Stimulated activated CD4-positive, alpha-beta T cell treated with anti-CD3 and anti-CD28 coated beads, Interleukin-1b, Interleukin-23, amount 100 ng/mL, for 24 hours (primary cell): ENCODE results near the gene EEF2.

ENCODE experiments used
- DNase-seq, 4 experiments: peaks; one replicate each; pipeline ENCODE4 v3.0.0-alpha.2; 2020; ENCODE audit warnings: low read depth in 4 of 4, low spot score in 1 of 4

EEF2 gene

DNA sequence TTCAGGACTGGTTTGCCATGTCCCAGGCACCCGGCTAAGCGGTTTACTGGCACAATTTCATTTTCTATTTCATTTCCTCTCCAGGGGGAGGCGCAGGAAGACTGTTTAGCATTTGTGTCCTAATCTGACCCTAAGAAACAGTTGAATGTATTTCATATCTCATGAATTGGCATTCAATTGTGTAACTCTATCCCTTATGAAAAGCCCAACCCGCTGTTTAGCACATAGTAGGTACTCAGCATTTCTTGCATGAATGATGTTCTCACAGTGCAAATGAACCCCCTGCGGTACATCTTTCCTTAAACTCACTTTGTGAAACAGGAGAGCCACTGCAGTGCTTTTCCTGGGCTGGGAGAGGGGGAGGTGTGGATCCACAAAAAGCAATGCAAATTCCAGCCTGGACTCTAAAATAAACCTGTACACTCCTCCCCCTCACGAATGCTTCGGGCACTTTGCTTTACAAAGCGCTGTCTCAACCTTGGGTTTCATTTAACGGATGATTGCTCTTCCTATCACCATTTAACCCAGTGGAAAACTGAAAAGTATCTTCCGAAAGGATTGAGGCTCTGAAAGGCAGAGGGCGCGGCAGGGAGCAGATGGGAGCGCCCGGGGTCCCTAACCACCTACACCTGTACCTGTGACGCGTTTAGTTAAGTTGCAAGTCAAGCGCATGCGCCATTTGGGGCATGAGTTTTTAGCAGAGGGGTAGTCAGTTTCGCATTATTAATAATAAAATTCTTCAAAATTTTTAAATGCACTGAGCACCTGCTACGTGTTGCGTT is 1.2 kb upstream of the EEF2 start:
- DNase-seq = no peak

DNA sequence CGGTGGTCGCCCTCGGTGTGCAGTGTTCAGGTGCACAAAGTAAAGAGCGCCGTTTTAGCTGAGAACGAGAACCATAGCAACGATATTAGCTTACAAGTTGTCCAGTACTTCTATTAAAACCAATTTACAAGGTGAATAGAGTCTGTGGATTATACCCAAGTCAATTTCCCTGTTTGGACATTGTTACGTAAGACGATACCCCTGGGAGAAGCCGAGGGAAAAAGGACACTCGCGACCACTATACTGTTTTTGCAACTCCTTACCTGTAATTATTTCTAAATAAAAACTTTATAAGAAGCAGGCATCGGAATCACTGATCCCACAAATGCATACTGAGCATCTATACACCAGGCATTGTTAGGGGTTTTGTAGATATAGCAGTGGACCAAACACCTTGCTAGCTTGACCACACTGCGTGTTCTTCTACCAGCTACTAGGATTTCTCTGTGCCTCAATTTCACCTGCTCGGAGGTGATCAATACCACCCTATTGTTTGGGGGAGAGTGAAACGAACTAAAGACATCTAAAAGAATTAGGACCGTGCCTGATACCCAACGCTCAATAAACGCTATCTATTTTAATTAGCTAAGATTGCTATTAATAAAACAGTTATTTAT is 488 bp upstream of the EEF2 start:
- DNase-seq = no peak

DNA sequence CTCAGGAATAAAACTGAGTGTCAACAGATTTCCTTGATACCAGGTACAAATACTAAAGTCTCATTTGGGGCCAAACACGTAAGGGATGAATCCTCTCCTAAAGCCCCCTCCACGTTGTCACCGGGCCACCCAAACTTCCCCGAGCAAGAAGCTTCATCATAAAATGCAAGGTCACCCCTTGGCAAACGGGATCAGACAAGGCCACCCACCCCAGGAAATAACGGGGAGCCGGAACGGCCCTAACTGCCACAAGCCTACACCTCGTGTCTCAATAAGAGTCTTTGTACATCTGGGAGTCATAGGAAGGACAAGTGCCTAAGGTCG is 717 bp downstream of the EEF2 start:
- DNase-seq = no peak

DNA sequence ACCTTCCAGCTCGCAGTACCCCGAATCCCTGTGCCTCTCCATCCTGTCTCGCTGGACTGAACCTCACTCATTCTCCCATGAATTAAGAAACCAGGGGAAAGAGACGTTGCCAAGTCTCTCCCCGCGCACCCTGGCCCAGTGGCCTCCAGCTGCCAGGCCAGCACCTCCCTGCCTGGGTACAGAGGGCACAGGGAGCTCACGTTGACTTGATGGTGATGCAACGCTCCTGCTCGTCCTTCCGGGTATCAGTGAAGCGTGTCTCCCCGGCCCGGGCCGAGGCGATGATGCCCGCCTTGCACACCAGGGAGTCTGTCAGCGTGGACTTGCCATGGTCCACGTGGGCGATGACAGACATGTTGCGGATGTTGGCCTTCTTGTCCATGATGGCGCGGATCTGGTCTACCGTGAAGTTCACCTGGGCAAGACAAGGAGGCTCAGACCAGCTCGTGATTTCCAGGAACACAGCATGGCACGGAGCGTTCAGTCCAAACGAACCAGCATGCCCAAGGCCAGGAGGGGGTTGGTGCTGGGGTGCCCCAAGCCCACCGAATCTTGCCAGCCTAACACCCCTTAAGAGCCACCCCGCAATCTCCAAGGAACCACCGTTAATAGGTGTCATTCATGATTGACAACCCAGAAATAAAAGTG is 1.2 kb downstream of the EEF2 start:
- DNase-seq = no peak

DNA sequence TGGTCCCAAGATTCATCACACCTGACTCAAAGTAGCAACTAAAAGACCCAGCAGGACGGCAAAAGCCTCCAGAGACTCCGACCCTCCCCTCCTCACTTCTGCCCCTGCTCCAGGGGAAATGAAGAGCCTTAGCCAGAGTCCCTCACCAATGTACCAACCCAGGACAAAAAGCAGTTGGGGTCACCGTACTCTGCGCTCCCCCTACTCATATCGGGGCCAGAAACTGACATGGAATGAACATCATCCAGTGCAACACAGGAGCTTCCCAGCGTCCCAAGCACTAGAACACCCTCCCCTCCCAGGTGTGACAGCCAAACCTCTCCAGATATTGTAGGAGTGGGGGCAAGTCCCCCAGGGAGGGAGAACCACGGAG is 1.7 kb downstream of the EEF2 start:
- DNase-seq = no peak

DNA sequence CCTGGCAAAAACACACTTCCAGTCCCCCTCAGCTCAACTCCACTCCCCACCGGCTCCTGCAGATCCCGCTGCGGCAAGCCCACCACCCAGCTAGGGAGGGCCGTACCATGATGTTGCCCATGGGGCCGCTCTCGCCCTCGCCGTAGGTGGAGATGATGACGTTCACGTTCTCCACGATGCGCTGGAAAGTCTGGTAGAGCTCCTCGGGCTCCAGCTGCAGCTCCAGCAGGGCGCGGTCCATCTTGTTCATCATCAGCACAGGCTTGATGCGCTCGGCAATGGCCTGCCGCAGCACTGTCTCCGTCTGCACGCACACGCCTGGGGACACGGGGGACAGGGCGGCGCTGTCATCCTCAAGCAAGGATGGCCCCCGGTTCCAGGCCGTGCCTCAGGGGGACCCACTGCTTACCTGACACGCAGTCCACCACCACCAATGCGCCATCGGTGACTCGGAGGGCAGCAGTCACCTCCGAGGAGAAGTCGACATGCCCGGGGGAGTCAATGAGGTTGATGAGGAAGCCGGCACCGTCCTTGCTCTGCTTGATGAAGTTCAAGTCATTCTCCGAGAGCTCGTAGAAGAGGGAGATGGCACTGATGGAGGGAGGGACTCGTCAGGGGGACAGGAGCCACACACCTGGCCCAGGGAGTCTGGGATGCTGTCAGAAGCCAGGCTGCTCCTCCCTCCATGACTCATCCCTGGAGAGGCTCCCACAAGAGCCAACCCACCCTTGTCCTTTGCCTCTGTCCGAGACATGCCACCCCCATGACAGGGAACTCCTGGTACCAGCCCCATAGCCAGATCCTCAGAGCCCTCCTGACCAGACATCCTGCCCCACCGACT is 2.3 kb downstream of the EEF2 start:
- no peak for DNase-seq

DNA sequence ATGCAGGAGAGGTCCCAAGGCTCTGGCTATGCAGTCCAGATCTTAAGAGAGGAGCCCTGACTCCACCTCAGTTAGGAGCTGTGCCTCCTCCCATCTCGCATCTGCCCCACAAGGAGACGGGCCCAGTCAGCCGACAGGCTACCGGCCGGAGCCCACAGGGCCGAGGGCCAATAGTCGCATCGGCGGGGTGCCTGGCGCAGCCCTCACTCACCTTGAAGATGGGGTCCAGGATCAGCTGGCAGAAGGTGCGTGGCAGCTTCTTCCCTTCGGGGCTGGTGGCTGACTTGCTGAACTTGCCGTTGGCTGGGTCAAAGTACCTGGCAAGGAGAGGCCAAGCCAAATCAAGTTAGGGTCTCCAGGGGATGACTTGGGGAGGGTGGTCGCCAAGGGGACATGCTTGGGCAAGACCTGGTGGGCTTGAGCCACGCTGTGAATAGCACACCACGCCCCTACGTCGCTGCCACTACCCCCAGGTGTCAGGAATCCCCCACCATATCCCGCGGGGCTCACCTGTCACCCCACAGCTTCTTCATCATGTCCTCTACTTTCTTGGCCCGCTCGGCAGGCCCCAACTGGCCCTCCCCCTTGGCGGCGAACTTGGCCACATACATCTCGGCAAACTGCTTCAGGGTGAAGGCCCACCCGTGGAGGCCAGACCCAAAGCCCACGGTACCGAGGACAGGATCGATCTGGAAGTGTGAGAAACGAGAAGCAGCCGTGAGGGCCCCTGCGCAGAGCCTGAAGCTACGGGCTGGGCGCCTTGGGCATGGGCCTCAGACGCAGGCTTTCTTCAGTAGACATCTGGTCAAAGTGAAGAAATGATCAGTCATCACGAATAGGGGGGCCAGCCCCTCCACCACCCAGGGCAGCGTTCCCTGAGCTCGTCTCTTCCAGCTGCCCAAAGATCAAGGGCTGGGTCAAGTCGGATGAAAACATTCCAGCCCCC is 3.3 kb downstream of the EEF2 start:
- no peak for DNase-seq

DNA sequence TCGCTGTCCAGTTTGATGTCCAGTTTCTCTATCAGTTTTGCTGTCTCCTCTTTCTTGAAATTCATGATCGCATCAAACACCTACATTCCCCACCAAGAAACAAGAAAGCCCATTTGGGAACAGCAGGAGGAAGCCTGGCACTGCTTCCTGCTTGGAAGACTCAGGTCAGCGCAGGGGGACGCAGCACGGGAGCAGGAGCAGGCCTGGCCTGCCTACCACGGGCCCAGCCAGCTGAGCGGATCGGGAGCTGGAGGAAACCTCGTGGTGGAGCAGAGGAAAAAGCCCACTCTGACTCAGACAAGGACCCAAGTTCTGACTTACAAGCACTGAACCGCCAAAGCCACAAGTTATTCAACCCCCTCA is 3.9 kb downstream of the EEF2 start:
- no peak for DNase-seq

DNA sequence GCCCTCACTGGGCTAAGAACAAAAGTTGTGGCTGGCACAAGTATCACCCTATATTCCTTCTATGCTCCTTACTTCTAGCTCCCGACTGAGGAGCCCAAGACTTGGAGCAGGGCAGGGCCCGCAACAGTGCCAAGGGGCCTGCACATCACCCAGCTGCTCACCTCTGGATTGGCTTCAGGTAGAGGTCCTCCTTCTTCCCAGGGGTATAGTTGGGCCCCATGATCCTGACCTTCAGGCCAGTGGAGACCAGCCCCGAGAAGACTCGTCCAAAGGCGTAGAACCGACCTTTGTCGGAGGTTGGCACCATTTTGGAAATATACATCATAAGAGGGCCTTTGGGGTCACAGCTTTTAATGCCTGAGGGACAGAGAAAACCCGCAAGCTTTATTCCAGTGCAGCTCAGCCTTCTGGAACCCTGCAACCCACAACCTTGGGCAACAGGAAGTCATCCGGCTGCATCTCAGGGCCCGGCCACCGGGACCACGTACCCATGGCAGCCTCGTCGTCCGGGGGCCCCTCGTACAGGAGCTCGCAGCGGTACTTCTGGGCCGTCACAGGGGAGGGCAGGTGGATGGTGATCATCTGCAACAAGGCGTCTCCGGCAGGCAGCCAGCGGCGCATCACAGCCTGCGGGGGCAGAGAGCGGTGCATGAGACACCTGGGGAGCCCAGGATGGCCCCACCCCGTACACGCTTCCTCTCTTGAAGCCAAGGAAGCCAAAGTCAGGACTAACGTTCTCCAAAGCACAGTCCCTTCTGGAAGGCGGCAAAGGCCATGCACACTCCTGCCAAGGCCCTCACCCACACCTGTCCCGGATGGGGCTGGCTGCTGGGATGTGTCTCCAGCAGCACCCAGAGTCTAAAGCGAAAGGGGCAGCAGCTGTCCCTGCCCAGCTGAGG is 4.7 kb downstream of the EEF2 start:
- DNase-seq = no peak

DNA sequence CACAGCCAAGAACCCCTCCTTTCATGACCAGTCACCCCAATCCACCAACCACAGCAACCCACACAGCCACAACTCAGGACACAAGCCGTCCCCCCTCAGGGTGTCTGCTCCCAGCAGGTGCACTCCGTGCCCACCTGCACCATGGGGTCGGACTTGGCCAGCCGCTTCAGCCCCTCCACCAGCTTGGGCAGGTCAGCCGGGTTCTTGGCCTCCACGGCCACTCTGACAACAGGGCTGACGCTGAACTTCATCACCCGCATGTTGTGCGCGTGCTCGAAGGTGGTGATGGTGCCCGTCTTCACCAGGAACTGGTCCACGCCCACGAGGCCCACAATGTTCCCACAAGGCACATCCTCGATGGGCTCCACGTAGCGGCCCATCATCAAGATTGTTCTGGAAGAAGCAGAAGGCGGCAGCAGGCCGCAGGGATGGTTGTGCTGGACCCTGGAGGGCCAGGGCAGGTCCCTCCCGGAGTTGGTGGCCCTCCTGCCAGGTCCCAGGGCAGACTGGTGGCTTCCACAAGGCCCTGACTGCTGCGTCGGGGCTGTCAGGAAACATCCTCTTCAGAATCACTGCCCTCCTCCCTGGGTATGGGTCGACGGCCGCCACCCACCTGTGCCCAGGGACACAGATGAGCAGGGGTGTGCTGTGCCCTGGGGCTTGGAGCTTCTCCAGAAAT is 5.5 kb downstream of the EEF2 start:
- DNase-seq = no peak

DNA sequence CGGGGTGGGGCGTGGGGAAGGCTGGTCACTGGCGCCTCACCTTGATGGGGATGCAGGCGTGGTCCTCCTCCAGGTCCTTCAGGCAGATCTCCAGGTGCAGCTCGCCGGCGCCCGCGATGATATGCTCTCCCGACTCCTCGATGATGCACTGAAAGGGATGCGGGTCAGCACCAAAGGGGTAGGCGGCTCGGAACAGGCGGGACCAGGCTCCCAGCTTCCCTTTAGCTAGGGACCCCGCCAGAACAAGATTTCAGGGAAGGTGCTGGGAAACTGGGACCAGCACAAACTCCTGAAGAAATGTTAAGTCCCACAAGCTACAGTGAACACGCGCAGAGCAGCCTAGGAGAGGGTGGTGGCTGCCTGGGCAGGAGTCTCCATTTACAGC is 6.0 kb downstream of the EEF2 start:
- no peak for DNase-seq

DNA sequence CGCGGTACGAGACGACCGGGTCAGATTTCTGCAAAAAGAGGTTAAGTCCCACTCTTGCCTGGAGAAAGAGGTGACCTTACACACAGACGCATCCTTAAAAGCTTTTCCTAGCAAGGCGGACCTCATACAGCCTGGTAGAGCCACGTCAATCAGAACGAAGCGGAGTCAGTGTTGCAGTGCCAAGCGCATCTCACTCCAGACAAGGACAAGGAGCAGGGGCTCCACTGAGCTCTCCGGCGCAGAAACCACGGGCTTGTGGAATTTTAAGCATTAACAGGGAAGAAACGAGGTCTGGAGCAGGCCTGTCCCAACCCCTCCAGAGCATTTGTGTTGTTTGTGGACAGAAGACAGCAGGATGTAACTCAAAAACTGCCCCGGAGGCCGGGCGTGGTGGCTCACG is 7.1 kb downstream of the EEF2 start:
- no peak for DNase-seq

DNA sequence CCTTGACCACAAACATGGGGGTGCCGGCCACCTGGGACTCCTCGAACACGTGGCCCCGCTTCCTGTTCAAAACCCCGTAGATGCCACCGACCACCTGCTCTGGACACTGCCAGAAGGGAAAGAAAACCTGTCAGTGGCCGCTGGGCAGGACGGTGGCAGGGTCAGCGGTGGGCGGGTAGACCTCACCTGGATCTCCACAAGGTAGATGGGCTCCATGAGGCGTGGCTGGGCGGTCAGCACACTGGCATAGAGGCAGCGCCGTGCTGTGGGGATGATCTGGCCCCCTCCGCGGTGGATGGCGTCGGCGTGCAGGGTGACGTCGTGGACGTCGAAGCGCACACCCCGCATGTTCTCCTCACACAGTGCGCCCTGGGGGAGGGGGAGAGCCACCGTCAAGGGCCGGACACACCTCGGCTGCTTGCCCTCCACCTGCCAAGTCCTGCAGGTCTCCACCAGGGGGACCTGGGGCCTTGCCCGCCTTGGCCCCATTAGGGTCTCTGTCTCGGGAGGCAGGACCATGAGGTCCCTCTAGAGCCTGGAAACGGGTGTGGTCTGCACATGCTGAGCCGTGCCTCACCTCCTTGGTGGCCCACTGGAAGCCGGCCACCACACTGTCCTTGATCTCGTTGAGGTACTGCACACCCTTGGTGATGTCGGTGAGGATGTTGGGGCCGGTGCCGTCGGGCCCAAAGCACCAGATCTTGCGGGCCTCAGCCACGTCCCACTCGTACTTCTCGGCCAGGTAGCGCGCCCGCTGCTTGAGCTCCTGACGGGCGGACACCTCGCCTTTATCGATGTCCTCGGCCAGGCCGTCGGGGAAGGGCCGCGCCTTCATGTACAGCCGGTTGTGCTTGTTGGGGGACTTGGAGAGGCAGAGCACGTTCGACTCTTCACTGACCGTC is 7.8 kb downstream of the EEF2 start:
- no peak for DNase-seq

DNA sequence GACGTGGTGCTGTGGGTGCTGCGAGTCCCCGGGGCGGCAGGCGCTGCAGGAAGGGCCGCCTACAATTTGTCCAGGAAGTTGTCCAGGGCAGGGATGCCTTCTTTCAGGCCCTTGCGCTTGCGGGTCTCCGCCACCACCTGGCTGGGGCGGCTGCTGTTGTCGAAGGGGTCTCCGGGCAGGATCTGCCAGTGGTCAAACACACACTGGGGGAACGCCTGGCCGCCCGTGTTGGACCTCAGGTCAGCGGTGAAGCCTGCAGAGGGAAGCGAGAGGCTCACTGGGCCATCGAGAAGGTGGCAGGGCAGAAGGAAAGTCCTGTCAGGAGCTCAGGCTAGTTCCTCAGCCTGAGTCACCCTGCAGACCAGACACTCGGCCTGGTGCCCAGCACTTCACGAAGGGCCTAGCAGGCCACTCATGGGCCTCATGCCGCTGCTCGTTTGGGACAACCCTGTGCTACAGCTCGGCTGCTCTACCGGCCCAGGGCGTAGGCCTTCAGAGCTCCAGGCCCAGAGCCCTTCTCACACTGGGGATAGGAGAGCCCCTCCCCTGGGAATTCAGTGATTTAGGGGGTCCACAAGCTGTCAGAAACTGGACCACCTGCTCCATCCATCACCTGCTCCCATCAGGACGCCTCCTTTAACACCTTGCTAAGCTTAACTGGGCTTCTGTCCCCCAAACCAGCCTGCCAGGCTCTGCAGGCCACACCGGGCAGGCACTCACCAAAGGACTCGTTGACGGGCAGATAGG is 8.6 kb downstream of the EEF2 start:
- DNase-seq = no peak

DNA sequence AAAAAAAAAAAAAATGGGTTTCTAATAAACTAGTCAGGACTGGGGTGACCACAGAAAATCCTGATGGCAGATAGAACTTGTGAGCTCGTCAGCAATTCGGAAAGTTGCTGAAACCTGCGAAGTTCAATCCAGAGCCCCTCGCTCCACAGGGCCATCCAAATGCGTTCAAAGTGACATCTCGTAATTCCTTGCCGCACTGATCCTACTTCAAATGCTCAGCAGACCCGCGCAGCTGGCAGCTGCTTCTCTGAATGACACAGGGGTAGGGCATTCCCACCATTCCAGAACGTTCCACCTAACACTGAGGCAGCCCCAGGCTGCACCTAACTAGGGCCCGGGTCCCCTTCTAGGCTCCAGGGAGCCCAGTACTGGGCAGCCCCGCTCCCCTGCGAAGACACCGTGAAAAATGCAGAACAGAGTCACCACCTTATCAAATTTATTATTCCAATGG is 9.6 kb downstream of the EEF2 start:
- no peak for DNase-seq

DNA sequence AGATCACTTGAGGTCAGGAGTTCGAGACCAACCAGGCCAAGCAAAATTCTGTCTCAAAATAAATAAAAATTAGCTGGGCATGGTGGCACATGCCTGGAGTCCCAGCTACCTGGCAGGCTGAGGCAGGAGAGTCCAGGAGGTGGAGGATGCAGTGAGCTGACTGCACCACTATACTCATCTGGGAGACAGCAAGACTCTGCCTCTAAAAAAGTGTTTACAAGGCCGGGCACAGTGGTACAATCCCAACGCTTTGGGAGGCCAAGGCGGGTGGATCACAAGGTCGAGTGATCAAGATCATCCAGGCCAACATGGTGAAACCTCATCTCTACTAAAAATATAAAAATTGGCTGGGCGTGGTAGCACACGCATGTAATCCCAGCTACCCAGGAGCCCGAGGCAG is 10.1 kb downstream of the EEF2 start:
- no peak for DNase-seq

DNA sequence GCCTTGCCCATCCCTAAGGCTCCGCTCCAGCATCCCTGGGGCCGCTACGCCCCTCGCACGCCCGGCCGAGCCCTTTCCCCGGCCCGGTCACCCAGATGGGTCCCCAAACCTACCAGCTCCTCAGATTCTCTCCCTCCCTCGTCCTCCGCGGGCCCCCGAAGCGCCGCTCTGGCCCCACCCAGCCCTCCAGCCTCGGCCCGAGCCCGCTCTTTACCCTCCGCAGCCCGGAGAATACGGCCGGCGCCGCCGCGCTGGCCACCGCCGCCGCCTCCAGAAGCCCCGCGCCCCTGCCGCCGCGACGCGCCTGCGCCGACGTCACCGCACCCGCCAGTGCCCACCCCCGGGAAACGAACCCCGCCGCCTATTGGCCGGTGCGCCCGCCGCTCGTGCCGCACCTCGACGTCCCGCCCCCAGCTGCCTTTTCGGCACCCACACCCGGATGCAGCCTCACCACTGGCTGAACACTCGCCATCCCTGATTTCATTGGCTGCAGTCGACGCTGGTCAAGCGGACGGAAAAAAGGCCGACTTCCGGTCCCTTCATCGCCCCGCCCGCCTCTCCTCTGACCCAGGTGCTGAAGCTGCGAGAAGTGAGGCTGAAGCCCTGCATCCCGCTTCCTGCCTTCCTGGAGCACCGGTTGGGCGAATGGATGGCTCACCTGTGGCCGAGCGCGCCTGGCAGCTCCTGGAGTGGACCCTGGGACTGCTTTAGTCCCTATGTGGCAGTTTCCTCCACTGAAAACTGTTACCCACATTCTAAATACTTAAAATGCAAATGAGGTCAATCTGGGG is 14.3 kb downstream of the EEF2 start, which contains the start of gene DAPK3:
Gene DAPK3, minus strand, starts transcription at position 292 of the 791 bp plus-strand sequence. CDS start 1,364 bp downstream, outside the sequence.
- peak; percentile 88 to 94 (median 91) for DNase-seq
